Stimulated activated CD4-positive, alpha-beta T cell treated with anti-CD3 and anti-CD28 coated beads, Interleukin-12 subunit alpha, Interleukin-12 subunit beta, amount 100 ng/mL, for 24 hours (primary cell): ENCODE measurements around the gene DAPK2.
"Not testable (repeated sequence)": the region's sequence is repeated elsewhere in the genome, so short reads cannot be mapped to it uniquely, and the experiment has no call there.

Experiments
- DNase-seq, 2 experiments: peaks; one replicate each; pipeline ENCODE4 v3.0.0-alpha.2; 2020; ENCODE audit warnings: low read depth in 2 of 2

The DAPK2 gene

DNA sequence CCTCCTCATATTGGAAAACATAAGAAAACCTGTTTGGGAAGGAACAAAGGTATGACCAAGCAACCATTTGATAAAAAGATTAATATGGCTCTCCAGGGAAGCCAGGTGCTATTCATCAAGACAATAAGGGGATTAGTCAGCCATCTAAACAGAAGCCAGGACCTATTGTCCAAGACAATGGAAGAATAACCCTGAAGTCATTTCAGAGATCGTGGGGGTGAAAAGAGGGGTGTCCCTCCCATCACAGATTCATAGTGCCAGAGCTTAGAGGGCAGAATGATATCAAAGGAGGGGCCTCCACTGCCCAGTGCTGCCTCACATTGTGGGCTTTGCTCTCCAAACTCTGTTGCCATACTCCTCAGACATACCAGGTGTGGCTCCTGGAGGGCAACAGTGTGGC lies 73.5 kb downstream of the DAPK2 start:
- DNase-seq: no peak

- DNase-seq: no peak
Measured at GRCh38 chr15:63971904-63972303, 74.4 kb downstream of the DAPK2 start.

- peak in 1 of 2 experiments; percentile 54 for DNase-seq
Measured at GRCh38 chr15:63971427-63971805, 74.9 kb downstream of the DAPK2 start.

- DNase-seq: no peak
Measured at GRCh38 chr15:63970621-63971426, 75.5 kb downstream of the DAPK2 start.

- DNase-seq: no peak
Measured at GRCh38 chr15:63969652-63970421, 76.4 kb downstream of the DAPK2 start.

DNA sequence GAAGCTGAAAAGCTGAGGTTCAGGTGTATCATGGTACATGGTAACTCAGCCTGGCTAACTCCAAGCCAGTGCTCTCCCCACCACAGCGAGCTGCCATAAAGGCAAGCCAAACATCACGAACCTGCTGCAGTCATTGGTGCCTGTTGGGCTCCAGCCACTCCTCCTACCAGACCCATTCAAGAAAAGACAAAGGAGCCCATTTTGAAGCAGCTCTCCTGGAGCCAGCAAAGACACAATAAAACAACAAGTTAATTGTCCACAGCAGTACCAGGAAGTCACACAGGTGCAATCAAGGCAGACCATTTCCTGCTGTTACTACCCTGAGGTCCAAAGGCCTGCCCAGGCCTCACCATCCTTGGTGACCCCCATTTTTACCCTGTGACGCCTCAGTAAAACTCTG lies 77.6 kb downstream of the DAPK2 start:
- no peak for DNase-seq

DNA sequence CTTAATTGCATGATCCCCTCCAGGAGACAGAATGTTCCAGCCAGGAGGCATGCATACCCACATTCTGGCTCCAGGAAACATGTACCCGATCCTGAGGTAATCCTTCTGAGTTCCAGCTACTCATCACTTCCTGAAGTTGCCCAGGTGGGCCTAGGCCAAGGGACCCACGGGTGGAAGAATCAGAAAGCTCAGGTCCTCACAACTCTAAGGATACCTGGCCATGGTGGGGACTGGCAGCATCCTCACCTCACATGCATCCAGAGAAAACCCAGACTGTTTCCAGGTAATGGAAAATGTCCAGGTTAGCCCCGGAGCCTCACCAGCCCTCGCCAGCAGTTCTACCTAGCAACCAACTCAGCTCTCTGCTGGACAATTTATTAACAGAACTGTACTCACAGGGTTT lies 78.2 kb downstream of the DAPK2 start:
- no peak for DNase-seq

DNA sequence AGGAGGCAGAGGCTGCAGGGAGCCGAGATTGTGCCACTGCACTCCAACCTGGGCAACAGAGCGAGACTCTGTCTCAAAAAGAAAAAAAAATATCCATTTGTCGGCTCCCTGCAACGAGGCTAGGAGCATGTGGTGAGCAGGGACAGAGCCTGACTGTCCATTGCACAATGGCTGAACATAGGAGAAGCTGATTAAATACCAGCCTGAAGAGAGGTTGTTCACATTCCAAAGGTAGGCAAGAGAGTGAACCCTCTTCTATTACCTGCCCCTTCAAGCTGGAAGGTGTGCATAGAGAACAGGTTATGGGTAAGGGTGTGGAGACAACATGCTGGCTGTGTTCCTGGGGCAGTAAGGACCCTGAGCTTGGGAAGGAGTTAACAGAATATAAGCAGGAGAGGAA lies 78.7 kb downstream of the DAPK2 start:
- no peak for DNase-seq

GRCh38 chr15:63962947-63963721 lies 83.2 kb downstream of the DAPK2 start:
- not testable (repeated sequence) for DNase-seq

DNA sequence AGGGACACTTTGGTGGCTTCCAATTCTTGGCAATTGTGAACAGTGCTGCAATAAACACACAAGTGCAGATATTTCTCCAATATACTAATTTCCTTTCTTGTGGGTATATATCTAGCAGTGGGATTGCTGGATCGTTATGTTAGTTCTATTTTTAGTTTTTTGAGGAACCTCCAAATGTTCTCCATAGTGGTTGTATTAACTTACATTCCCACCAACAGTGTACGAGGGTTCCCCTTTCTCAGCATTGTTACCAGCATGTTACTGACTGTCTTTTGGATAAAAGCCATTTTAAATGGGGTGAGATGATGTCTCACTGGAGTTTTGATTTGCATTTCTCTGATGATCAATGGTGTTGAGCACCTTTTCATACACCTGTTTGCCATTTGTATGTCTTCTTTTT lies 92.8 kb downstream of the DAPK2 start:
- DNase-seq: no peak

GRCh38 chr15:63950911-63951481 lies 95.3 kb downstream of the DAPK2 start:
- DNase-seq: no peak

- no peak for DNase-seq
Measured at GRCh38 chr15:63948971-63949370, 97.3 kb downstream of the DAPK2 start.

- no peak for DNase-seq
Measured at GRCh38 chr15:63948436-63948835, 97.8 kb downstream of the DAPK2 start.

GRCh38 chr15:63947228-63947627 lies 99.1 kb downstream of the DAPK2 start:
- DNase-seq: no peak

GRCh38 chr15:63946524-63947065 lies 99.7 kb downstream of the DAPK2 start:
- DNase-seq: no peak

DNA sequence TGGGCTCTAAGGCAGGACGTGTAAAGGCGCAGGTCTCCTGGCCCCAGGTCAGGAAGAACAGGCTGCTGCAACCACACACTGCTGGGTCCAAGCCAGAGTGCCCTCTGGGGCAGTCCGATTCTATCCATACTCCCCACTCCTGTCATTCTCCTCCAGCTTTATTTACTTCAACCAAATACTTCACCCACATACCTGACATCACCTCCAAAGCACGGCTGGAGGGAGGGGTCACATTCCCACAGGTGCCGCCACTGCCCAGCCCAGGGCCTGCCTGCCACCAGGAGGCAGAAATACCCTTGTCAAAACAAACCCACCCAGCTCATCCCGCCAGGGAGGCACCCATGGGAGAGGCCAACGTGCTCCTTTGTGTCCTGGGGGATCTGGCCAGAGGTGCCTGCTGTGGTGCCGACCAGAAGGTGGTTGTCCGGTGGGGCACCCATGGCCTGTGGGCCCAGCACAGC lies 100.4 kb downstream of the DAPK2 start:
- no peak for DNase-seq

DNA sequence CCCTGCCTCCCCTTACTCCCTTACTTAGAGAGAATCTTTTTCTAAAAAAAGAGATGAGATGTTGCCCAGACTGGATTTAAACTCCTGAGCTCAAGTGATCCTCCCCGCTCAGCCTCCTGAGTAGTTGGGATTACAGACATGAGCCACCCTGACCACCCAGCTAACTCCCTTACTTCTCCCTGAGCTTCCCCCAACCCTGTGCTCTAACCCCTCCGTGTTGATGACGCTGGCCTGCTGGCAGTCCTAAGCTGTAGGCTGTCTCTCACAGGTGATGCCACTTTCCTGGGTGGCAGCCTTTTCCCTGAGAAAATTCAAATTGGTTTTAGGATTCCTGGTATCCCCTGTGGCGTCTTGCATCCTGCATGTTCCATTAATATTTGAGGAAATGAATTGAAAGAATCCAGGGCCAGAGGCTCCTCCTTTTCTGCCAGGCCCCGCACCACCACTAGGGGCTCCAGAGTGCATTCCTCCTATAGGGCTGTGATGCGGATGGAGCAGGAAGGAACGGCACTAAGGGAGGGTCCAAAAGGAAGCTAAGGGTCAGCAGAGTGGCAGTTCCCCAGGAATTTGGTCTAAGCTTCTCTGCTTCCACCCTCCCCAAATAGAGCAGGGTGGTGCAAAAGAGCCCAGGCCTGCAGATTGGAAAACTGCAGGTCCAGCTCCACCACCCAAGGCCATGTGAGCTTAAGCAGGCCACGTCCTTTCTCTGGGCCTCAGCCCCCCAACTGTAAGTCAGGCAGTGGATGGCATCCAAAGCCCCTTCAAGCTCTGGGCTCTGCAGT lies 101.1 kb downstream of the DAPK2 start:
- DNase-seq: peak; percentile 27 to 74

GRCh38 chr15:63944681-63944955 lies 101.7 kb downstream of the DAPK2 start:
- no peak for DNase-seq

DNA sequence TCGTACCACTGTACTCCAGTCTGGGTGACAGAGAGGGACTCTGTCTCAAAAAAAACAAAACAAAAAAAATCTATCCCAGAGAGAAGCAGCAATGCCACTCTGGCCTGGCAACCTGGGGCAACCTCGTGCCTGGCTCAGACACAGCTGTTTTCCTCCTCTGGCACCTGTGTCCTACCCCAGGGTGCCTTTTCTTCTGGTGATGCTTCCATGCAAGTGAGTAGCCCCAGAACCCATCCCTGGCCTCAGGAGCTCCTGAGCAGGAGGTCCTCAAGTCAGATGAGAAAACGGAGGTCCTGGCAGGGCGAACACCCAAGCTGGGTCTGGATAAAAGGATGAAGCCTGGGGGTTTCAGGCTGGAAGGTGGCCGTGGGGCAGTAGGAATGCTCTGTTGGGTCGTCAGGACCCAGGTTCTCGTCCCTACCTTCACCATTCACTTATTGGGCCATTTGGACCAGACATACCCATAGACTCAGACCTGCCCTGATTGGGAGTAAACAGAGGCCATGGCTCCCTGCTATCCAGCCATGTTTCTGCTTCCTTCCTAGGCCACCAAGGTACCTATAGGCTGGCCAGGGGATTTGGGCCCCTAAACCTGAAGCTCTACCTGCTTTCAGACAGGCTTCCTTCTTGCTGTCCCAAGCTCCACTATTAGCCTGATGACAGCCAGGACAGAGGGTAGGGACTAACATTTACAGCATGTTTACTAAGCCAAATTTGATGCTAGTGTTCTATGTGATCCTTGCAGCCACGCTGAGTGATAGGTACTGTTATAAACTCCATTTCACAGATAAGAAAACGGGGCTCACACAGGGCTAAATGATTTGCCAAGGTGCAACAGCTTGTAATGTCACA lies 102.2 kb downstream of the DAPK2 start:
- DNase-seq: no peak
